ENCODE data around the gene EMC10. TPM values are rescaled to one million over a fixed set of nuclear protein-coding genes. Genes with fewer than 3 reads are reported as not detected.

The EMC10 gene
- total RNA-seq, 4 donors from 2014 or later = 139 to 250 (median 214) TPM

DNA sequence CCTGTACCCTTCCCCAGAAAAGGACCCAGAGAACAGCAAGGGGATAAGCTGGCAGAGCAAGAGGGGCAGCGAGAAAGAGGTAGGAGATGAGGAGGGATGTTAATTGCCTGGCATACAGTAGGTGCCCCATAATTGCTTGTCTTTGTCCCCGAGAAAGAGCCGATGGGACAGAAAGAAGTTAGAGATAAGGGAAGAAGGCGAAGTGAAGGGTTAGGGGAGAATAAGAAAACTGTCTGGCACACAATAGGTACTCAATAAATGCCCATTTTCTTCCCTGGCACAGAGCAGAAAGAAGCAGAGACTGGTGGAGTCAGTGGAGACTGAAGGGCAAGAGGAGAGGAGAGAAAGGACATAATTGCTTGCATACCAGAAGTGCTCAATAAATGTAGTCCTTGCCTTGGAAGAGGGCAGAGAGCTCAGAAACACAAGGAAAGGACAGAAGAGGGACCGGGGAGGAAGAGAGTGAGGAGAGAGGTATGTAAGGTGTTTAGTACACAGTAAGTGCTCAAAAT lies 18.8 kb downstream of the EMC10 start:
- WGBS, 2 donors = 90 to 93% methylated on average over 5 of the region's 5 CpGs
- intact Hi-C loops (cut with DNase I) = no loop called here
- Histone ChIP-seq H3K27ac (no peak overlapping the region), H3K9me3 (no peaks in the 10 kb centered on the region), H3K27me3 (no peaks in the 10 kb centered on the region), H3K4me1 (peaks cover 4 to 12% of the 10 kb centered on the region in 2 donors), H3K4me3 (replicated peaks in 1 of 3) (no peak overlapping the region), H3K36me3 (no peaks in the 10 kb centered on the region)
- TF ChIP-seq POLR2A (IDR thresholded peaks at IDR 0.05) = no peak
- TF ChIP-seq, protein P1, sequence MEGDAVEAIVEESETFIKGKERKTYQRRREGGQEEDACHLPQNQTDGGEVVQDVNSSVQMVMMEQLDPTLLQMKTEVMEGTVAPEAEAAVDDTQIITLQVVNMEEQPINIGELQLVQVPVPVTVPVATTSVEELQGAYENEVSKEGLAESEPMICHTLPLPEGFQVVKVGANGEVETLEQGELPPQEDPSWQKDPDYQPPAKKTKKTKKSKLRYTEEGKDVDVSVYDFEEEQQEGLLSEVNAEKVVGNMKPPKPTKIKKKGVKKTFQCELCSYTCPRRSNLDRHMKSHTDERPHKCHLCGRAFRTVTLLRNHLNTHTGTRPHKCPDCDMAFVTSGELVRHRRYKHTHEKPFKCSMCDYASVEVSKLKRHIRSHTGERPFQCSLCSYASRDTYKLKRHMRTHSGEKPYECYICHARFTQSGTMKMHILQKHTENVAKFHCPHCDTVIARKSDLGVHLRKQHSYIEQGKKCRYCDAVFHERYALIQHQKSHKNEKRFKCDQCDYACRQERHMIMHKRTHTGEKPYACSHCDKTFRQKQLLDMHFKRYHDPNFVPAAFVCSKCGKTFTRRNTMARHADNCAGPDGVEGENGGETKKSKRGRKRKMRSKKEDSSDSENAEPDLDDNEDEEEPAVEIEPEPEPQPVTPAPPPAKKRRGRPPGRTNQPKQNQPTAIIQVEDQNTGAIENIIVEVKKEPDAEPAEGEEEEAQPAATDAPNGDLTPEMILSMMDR (IDR thresholded peaks at IDR 0.05) = no peak
- no peak for DNase-seq

DNA sequence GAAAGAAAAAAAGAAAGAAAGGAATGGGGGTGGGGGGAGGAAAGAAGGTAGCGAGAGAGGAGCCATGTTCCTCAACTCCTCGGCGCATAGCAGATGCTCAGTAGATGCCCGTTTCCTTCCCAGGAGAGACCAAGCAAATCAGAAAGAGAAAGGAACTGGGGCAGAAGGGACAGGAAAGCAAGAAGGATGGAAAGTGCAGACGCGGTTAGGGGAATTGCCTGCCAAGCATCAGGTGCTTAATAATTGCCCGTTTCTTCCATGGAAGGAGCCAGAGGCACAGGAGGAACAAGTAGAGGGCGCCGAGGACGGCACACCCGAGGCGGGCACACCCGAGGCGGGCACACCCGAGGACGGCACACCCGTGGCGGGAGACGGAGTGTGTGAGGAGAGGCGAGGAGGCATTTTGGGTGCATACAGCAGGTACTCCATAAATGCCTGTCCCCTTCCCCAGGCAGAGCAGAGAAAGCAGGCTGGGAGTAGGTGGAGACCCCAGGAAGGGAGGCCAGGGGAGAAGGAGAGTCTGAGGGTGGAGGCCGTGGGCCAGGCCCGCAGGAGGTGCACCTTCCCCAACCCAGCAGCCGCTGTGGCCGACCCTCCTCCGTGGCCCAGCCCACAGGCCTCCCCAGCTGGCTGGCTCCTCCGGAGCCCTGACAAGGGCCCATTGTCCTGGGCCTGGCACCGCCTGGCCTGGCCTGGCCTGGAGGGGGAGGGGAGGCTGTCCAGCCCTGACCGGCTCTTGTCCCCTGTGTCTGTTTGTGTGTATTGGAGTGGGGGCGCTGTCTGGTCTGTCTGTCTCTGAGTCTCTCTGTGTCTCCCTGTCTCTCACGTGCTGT lies 20.1 kb downstream of the EMC10 start:
- no peaks in the 10 kb centered on the region for H3K36me3 ChIP-seq
- intact Hi-C loops (cut with DNase I) = no loop called here
- no peaks in the 10 kb centered on the region for H3K9me3 ChIP-seq
- TF ChIP-seq, protein P1 (IDR thresholded peaks at IDR 0.05) = peak in 1 of 6 experiments; percentile 10
- TF ChIP-seq POLR2A (IDR thresholded peaks at IDR 0.05) = peak in 1 of 2 donors; percentile 57
- H3K4me3 ChIP-seq (replicated peaks in 1 of 3) = no peak overlapping the region
- WGBS, 2 donors = 68 to 73% methylated on average over 24 to 27 of the region's 30 CpGs
- DNase-seq = peak; percentile 89 to 90
- peaks cover 17 to 22% of the 10 kb centered on the region in 2 donors for H3K4me1 ChIP-seq
- H3K27ac ChIP-seq = peak overlapping the region; percentile 50 to 74 (median 71)
- H3K27me3 ChIP-seq = no peaks in the 10 kb centered on the region

DNA sequence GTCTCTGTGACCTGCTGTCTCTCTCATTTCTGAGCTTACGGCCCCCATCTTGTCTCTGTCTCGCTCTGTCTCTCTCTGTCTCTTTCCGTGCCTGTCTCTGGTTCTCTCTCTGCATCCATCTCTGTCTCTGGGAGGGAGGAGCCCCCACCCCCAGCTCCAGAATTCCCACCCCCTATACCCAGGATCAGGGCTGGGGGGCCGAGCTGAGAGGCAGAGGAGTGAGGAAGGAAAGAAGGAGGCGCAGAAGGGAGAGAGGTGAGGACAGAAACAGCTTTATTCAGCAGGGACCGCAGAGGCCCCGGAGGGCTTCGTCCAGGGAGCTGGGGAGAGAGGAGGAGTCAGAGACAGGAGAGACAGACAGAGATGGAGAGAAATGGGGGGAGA lies 20.7 kb downstream of the EMC10 start:
- peak overlapping the region; percentile 50 to 74 (median 71) for H3K27ac ChIP-seq
- H3K9me3 ChIP-seq = no peaks in the 10 kb centered on the region
- TF ChIP-seq POLR2A (IDR thresholded peaks at IDR 0.05) = no peak
- TF ChIP-seq, protein P1 (IDR thresholded peaks at IDR 0.05) = no peak
- peaks cover 21 to 26% of the 10 kb centered on the region in 2 donors for H3K4me1 ChIP-seq
- intact Hi-C loops (cut with DNase I) = no loop called here
- DNase-seq = no peak
- peak overlapping the region in 1 of 3 donors; percentile 6 for H3K4me3 ChIP-seq (replicated peaks in 1 of 3)
- 64 to 73% methylated on average over 8 of the region's 8 CpGs for WGBS, 2 donors
- no peaks in the 10 kb centered on the region for H3K36me3 ChIP-seq
- H3K27me3 ChIP-seq = no peaks in the 10 kb centered on the region

DNA sequence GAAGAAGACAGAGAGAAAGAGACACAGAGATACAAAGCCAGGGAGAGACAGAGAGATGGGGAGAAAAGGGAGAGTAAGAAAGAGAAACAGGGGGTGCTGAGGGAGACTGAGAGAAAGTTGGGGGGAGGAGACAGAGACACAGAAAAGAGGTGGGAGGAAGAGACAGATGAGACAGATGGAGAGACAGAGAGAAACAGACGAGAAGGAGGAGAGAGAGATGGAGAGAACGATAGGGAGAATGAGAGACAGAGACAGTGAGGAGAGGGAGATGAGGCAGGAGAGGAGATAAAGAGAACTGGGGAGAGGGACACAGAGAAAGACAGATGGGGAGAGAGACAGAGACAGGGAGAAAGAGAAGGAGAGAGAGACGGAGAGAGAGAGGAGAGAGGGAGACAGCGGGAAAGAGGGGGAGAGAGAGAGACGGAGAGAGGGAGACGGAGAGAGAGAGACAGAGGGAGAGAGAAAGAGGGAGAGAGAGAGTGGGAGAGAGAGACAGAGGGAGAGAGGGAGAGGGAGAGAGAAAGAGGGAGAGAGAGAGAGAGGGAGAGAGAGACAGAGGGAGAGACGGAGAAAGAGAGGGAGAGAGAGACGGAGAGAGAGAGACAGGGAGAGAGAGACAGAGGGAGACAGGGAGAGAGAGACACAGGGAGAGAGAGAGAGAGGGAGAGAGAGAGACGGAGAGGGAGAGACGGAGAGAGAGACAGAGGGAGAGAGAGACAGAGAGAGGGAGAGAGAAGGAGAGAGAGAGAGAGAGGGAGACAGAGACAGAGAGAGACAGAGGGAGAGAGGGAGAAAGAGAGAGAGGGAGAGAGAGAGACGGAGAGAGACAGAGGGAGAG lies 22.1 kb downstream of the EMC10 start:
- TF ChIP-seq, protein P1 (IDR thresholded peaks at IDR 0.05) = peak in 3 of 6 experiments; percentile 14 to 54 (median 21)
- TF ChIP-seq POLR2A (IDR thresholded peaks at IDR 0.05) = no peak
- Histone ChIP-seq H3K4me1 (peaks cover 29 to 30% of the 10 kb centered on the region in 2 donors), H3K9me3 (no peaks in the 10 kb centered on the region), H3K27ac (no peak overlapping the region), H3K36me3 (no peaks in the 10 kb centered on the region), H3K27me3 (no peaks in the 10 kb centered on the region), H3K4me3 (replicated peaks in 1 of 3) (peak overlapping the region in 1 of 3 donors; percentile 11)
- DNase-seq = no peak
- WGBS, 2 donors = 82 to 83% methylated on average over 11 of the region's 11 CpGs
- intact Hi-C loops (cut with DNase I) = no loop called here

All from thyroid gland (tissue), 4 donors.